Hepatocyte (in vitro differentiated cells): ENCODE data around the gene SLFN5.

Source experiments
- EZH2 ChIP-seq: fragments of 200-600 bp; sonication (generic); IDR thresholded peaks from 2 replicates; pipeline ENCODE4 v1.6.1; 2016; ENCODE audit warnings: antibody characterized with exemption, mild to moderate bottlenecking, borderline replicate concordance
- EZH2phosphoT487 ChIP-seq: fragments of 200-600 bp; sonication (generic); IDR thresholded peaks from one replicate; pipeline ENCODE4 v1.6.1; 2018; ENCODE audit warnings: antibody characterized with exemption, mild to moderate bottlenecking, low read depth, moderate library complexity; ENCODE audit not compliant: unreplicated experiment, severe bottlenecking
- TF ChIP-seq, protein P1 (sequence below): fragments of 200-600 bp; sonication (generic); IDR thresholded peaks from 2 replicates; pipeline ENCODE4 v1.5.1; 2016; ENCODE audit warnings: antibody characterized with exemption, mild to moderate bottlenecking; ENCODE audit not compliant: poor library complexity

DNA sequence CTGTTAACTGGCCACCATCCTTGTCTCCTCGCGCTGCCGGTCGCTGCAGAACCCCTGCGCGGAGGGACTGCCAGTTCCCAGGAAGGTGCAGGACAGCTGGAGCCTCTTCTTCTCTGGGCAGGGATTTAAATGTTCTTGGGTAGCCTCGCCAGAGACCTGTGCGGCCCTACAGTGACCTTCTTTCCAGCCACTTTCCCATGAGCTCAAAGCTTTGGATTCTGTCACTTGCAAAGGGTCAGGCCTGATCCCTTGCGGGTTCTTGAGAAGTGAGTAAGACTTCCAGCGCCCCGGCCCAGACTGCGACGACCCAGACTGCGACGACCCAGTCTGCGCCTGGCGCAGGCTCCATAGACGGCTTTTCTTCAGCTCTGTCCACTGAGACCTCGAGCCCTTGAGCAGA is 1.4 kb upstream of the SLFN5 start:
- TF ChIP-seq, protein P1, sequence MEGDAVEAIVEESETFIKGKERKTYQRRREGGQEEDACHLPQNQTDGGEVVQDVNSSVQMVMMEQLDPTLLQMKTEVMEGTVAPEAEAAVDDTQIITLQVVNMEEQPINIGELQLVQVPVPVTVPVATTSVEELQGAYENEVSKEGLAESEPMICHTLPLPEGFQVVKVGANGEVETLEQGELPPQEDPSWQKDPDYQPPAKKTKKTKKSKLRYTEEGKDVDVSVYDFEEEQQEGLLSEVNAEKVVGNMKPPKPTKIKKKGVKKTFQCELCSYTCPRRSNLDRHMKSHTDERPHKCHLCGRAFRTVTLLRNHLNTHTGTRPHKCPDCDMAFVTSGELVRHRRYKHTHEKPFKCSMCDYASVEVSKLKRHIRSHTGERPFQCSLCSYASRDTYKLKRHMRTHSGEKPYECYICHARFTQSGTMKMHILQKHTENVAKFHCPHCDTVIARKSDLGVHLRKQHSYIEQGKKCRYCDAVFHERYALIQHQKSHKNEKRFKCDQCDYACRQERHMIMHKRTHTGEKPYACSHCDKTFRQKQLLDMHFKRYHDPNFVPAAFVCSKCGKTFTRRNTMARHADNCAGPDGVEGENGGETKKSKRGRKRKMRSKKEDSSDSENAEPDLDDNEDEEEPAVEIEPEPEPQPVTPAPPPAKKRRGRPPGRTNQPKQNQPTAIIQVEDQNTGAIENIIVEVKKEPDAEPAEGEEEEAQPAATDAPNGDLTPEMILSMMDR = no peak
- TF ChIP-seq EZH2 (no peak), EZH2phosphoT487 (no peak)
